B cell (primary cell): ENCODE data around the gene DNM2.

Experiments
- EZH2 ChIP-seq: IDR thresholded peaks from 2 replicates; pipeline ENCODE4 v1.6.1; 2012; ENCODE audit warnings: borderline replicate concordance, low read depth, mild to moderate bottlenecking, moderate library complexity, low read length; ENCODE audit not compliant: insufficient read depth, poor library complexity, severe bottlenecking
- TF ChIP-seq, protein P1 (sequence below): fragments of 200-600 bp; IDR thresholded peaks from one replicate; pipeline ENCODE4 v1.8.0; 2022; ENCODE audit warnings: antibody characterized with exemption, mild to moderate bottlenecking

GRCh38 chr19:10796653-10797052 is 78.8 kb downstream of the DNM2 start:
- TF ChIP-seq, protein P1, sequence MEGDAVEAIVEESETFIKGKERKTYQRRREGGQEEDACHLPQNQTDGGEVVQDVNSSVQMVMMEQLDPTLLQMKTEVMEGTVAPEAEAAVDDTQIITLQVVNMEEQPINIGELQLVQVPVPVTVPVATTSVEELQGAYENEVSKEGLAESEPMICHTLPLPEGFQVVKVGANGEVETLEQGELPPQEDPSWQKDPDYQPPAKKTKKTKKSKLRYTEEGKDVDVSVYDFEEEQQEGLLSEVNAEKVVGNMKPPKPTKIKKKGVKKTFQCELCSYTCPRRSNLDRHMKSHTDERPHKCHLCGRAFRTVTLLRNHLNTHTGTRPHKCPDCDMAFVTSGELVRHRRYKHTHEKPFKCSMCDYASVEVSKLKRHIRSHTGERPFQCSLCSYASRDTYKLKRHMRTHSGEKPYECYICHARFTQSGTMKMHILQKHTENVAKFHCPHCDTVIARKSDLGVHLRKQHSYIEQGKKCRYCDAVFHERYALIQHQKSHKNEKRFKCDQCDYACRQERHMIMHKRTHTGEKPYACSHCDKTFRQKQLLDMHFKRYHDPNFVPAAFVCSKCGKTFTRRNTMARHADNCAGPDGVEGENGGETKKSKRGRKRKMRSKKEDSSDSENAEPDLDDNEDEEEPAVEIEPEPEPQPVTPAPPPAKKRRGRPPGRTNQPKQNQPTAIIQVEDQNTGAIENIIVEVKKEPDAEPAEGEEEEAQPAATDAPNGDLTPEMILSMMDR, result no peak
- no peak for TF ChIP-seq EZH2
